Measurements from ENCODE around the gene GSDME. TPM values are rescaled to one million over a fixed set of nuclear protein-coding genes. Genes with fewer than 3 reads are reported as not detected.

Gene GSDME
- total RNA-seq, 1 experiment from 2014 or later = 5.5 TPM

GRCh38 chr7:24725554-24726241 is 31.6 kb downstream of the GSDME start:
- Histone ChIP-seq H4K91ac (ENCODE audit: insufficient read length, low read depth, low read length) (no peak overlapping the region), H3K18ac (ENCODE audit: insufficient read length, low read depth, low read length) (no peak overlapping the region), H2BK12ac (ENCODE audit: insufficient read length, low read depth, low read length) (no peak overlapping the region), H3K79me2 (ENCODE audit: insufficient read depth, low read length) (no peaks in the 10 kb centered on the region), H3K79me1 (ENCODE audit: insufficient read depth, low read depth, low read length, poor library complexity, severe bottlenecking) (no peaks in the 10 kb centered on the region), H3T11ph (ENCODE audit: low read length) (no peak overlapping the region), H4K5ac (ENCODE audit: insufficient read length, low read depth, low read length) (no peak overlapping the region), H3K23me2 (ENCODE audit: insufficient read length, low read depth, low read length, poor library complexity, severe bottlenecking) (no peaks in the 10 kb centered on the region), H3K14ac (ENCODE audit: insufficient read depth, low read length) (no peak overlapping the region), H3K23ac (ENCODE audit: insufficient read length, low read depth, low read length) (no peak overlapping the region), H3K27me3 (ENCODE audit: insufficient read depth, low read length) (no peaks in the 10 kb centered on the region), H2AK5ac (ENCODE audit: insufficient read length, low read length) (no peak overlapping the region), H3K4me1 (ENCODE audit: insufficient read depth, low read length) (peaks cover 5% of the 10 kb centered on the region; the same call in 1 of the 2 replicates), H4K8ac (replicated peaks; ENCODE audit: insufficient read length, low read depth, low read length) (no peak overlapping the region), H3K4me2 (ENCODE audit: insufficient read depth, insufficient read length, low read length) (no peak overlapping the region), H3K27ac (ENCODE audit: insufficient read length, low read depth, low read length) (no peak overlapping the region), H3K56ac (ENCODE audit: insufficient read length, low read depth, low read length) (no peak overlapping the region), H2BK15ac (ENCODE audit: low read depth, low read length) (no peak overlapping the region), H3K4ac (ENCODE audit: low read depth, low read length) (no peak overlapping the region), H2BK5ac (ENCODE audit: insufficient read length, low read length) (no peak overlapping the region), H2BK20ac (ENCODE audit: low read depth, low read length, poor library complexity, severe bottlenecking) (no peak overlapping the region), H4K20me1 (ENCODE audit: control insufficient read depth, insufficient read depth, insufficient read length) (no peaks in the 10 kb centered on the region), H3K9me3 (ENCODE audit: control insufficient read depth, low read depth, low read length) (no peaks in the 10 kb centered on the region), H2BK120ac (ENCODE audit: low read depth, low read length, poor library complexity, severe bottlenecking) (no peak overlapping the region), H2AFZ (ENCODE audit: low read length) (no peak overlapping the region), H3K9ac (ENCODE audit: extremely low read depth, insufficient read length, low read length) (no peak overlapping the region)
- Mint-ChIP-seq H3K27ac (peak overlapping the region; percentile 58 to 97 (median 96)), H3K4me1 (peaks cover 56% of the 10 kb centered on the region in 2 experiments), H3K9me3 (peaks cover 2 to 6% of the 10 kb centered on the region in 2 experiments; a peak in 2 of 5 replicates), H3K4me3 (peak overlapping the region in 1 of 2 experiments; percentile 48; a peak in 3 of 5 replicates), H3K27me3 (ENCODE audit: low read depth) (peaks cover 37% of the 10 kb centered on the region), H3K36me3 (ENCODE audit: insufficient read depth in 1 of 3, low read depth in 3 of 3) (peaks cover 0 to 19% (median 1%) of the 10 kb centered on the region in 3 experiments; a peak in 5 of 7 replicates)
- TF ChIP-seq CTCF (conservative IDR thresholded peaks at IDR 0.05) = no peak
- DNase-seq = peak; percentile 78
- no CpG with 5 or more reads among the region's 14 CpGs for WGBS (ENCODE audit: extremely low coverage, insufficient read length, low lambda C conversion rate)

All from H9 (cell line).